HG02798 (cell line): ENCODE measurements around the gene GALNT16.

ENCODE experiments used
- ATAC-seq: cut with Tn5 transposase; IDR thresholded peaks from one replicate; pipeline ENCODE4 v1.9.1; 2021; ENCODE audit warnings: mild to moderate bottlenecking; ENCODE audit not compliant: unreplicated experiment, poor library complexity

GALNT16 gene

DNA sequence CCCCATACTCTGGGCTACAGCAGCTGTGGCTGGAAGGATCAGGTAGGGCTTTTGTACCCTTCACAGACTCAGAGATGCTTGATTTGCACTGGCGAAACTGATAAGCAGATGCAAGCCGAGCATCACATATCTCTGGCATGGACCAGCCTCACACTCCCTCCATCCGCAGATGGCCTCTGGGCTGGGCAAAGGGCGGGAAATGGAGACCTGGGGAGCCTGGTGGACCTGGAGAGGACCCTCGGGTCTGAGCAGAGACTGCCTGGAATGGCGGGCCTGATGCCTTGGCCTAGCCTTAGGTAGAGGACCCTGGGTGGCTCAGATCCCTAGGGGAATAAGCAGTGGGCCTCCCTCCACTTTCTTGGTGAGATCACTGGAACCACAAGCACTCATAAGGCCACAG, 53.2 kb downstream of the GALNT16 start:
- ATAC-seq, result no peak

DNA sequence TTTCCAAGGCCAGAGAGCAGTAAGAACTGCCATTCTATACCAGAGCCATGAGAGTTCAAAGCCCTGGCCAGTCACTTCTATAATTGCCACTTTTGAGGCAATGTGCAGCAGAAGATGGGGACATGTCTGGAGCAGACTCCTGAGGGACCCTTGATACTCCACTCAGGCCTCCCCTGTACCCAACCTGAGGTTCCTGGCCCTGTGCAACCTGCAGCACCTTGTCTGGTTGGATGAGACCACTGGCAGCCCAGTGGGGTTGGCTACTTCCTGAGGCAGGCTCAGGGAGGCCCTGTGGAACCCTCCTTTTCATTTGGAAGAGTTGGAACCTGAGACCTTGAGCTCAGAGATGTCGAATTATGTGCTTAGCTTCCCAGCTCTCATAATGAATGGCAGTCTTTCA, 54.4 kb downstream of the GALNT16 start:
- no peak for ATAC-seq

DNA sequence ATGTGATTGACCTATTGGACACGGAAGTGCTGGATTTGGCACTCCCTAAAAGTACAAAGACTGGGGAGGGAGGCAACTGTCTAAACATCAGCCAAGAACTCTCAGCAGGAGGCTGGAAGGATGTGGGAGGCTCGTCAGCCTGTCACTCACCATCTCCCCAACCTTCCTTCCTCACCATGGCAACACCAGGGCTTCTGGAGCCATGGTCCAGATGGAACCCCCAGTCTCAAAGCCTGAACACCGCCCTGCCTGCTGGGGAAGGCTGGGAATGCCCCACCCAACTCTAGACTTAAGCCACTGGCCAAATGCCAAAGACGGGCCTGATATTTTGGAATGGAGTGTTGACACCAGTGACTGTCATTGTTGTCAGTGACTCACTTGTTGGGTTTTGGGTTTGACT, 55.3 kb downstream of the GALNT16 start:
- ATAC-seq, result no peak

DNA sequence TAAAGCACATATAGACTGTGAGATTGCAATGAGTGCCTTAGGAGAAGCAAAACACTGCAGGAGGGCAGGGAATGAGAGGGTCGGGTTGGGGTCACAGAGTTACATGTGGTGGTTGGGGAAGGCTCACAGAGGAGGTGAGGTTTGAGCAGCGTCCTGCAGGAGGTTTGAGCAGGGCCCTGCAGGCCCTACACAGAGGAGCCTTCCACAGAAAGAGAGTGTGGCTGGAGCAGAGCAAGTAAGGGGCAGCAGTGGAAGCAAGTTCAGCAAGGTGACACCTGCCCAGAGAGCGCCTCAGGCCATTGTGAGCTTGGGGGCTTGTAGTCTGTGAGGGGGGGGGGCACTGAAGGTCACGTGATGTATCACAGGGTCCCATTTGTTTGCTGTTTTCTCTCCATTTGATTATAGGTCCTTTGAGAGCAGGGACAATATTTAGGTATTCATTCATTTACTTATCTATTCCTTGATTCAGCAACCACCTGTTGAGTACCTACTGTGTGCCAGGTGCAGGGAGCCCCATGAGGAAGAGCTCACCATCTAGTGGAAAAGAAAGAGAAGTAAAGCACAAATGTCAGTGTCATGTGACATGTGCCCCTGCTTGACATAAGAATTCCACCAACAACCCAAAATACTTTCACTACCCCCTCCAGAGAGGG, 56.6 kb downstream of the GALNT16 start:
- ATAC-seq, result no peak

DNA sequence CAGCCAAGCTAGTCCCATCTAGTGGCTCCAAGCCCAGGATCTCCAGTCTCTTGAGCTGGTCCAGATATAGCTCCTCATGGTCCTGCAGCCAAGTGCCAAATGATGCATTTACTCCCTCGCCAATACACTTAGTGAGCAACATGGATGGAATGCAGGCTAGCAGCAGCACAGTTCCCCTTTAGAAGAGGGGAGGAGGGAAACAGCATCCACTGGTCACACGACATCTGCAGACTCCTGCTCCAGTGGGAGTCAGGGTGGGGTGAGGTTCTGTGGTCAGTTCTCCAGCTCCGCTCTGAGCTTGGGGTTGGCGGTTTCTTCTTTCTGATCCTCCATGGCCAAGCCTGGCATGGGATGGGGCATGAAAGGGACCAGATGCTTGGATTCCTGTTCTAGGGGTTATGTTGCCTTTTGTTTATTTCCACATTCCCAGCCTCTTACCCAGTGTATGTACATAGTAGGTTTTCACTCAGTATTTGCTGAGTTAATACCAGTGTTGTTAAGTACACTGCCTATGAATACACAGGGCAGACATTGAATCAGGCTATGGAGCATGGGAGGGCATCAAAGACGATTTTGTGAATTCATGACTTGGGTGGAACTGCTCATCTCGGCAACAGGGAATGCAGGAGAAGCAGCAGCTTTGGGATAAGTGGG, 57.3 kb downstream of the GALNT16 start:
- ATAC-seq, result no peak

DNA sequence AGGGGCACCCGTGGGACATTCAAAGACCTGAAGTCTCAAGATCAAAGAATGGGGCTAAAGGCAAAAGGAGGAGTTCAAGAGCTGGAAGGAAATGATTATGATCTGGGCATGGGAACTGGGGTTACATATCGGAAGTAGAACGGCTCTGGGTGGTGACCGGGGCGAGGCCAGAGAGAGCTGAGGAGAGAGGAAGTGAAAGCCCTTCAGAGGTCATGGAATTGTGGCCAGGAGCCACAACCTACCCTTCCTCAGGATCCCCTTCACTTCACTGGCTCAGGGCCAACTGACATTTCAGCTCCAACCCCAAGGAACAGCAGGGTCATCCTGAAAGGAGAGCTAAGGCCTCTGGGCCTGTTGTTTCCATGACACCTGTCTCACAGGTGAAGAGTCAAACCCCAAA, 57.8 kb downstream of the GALNT16 start:
- ATAC-seq, result no peak

DNA sequence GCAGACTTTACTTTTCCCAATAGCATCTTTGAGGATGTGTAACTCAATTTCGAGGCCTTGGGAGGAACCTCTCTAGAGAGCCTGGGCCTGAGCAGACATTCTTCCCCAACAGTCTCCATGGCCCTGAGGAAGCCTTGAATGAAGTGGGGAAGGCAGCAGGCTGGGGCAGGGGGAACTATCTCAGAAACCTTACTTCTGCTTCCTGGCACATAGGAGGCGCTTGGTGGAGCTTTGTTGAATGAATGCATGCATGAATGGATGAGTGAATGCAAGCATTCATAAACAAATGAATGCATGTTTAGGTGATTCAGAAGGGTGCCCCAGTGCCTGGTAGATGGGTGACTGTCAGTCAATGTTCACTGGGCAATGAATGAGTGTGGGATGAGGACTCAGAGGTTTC, 58.3 kb downstream of the GALNT16 start:
- ATAC-seq, result no peak

DNA sequence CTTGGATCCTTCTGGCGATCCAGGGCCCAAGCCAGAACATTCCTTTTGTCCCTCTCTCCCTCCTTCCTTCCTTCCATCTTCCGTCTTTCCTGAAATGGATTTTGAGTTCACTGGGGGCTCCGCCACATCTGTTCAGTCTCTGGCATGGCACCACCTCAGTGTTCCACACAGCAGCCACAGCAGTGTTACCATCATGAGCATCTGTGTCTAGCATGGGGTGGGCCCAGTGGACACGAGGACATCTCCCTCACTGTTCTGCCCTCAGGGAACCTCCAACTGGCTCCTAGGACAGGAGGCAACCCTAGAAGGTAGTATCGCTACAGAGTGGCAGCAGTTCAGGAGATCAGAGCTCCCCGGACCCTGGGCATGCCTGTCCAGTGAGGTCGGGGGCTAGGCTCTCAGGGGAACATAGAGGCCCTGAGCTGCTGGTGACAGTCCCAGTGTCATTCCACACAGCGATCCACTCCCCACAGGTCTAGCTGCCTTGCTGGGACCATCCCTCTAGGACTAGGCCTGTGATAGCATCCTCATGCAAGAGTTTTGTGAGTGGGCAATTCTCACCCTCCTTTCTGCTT, 59.0 kb downstream of the GALNT16 start:
- ATAC-seq, result no peak

DNA sequence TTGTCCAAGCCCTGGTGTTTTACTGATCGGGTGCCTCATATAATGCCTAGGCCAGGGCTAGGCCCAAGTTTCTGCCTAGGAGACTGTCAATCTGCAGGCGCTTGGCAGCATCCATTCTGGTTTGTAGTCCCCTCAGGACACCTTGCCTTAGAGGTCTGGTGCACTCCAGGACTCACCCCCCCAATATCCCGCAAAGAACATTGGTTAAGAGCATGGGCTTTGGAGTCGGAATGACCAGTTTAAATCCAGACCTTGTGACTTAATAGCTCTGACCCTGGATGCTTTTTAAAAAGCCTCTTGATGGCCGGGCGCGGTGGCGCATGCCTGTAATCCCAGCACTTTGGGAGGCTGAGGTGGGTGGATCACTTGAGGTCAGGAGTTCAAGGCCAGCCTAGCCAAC, 60.0 kb downstream of the GALNT16 start:
- no peak for ATAC-seq

DNA sequence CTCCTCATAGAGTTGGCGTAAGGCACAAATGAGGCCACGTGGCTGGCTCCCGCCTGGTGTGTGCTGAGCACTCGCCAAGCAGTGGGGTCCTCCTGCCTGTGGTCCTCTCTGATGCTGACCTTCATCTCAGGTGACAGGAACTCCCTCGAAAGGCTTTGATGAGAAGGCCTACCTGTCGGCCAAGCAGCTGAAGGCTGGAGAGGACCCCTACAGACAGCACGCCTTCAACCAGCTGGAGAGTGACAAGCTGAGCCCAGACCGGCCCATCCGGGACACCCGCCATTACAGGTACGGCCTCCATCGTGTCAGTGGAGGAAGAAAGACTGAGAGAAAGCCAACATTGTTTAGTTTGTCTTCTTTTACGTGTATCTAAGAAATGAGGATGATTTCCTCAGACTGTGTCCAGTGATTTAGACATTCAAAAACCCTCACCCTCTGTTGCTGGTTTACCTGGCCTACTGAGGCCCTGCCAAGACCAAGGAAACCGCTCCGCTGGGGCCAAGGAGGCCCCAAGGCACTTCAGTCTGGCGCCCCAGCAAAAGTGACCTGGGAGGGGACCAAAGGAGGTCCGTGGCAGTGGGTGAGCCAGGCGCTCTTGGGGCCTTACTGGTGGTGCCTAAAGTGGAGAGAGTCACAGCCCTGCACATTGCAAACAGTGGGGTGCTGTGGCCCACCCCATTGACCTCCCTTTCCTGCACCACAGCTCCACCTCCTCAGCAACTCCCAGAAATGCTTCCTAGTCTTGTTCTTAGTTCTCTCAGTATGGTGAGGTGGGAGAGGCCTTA, 60.8 kb downstream of the GALNT16 start:
- no peak for ATAC-seq

DNA sequence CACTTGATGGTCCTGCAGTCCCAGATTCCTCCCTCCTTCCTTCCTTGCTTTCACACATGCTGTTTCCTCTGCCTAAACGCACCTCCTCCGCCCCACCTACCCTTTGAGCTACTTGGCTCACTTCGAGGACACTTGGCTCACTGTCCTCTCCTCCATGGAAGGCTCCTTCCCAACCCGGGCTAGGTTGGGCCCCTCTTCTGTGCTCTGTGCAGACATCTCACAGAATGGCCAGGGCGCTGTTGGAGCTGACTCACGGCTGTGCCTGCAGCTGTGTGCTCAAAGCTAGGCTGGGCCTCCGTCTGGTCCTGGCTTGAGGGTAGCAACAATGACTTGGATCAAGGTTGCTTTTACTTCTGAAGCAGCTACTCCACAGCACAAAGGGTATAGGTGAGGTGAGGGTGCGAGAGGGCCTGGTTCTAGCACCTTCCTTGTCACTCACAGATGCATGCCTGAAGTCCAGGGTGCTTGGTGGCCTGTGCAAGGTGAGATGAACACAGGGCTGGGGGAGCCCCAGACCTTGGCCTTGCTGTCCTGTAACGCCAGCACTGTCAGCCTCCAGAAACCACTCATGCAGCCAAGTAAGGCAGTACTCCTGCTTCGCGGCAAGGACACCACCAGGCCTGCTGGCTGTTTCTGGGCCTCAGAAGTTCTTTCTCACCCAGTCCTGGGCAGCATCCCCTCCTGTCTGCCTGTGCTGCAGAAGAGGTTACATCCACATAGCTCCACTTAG, 61.8 kb downstream of the GALNT16 start:
- no peak for ATAC-seq

DNA sequence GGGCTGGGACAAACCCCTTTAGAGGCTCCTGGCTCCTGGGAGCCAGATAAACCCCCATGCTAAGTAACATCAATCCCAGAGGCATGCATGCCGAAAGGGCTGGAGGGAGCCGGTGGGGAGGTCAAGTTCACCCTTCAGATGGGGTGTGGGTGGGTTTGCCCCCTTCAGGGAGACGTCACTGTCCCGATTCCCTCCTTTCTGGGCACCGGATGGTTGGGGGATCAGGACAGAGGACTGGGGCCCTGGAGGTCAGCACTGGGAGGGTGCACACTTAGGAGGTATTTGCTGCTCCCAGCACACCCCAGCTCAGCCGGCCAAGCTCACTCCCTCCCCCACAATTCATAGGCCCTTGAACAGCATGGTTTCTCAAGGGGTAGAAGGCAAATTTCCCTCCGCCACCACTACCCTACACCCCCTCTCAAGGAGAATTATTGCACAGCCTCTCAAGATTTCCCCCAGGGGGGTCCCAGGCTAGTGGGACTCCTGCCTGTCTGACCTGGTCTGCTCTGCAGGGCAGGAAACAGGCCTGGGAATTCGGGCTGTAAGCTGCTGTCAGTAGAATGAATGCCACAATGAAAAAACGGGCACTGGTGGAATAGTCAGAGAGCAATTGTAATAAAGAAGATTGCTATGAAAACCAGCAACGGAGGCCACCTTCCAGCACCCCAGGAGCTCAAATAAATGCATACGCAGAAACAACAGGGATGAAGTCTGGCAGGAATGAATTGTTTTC, 63.5 kb downstream of the GALNT16 start:
- ATAC-seq, result no peak

DNA sequence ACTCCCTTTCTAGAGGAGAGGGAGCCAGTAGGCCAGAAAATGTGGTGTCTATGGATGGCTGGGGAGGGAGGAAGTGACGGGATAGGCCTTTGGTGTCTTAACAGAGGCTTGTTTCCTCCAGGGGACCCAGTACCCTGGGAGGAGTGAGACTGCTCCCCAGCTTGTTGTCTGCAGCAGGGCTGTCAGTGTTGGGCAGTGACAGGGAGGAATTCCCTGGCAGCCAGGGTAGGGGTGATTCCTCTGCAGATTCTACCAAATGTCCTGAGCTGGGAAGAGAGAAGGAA, 64.0 kb downstream of the GALNT16 start:
- ATAC-seq, result no peak

DNA sequence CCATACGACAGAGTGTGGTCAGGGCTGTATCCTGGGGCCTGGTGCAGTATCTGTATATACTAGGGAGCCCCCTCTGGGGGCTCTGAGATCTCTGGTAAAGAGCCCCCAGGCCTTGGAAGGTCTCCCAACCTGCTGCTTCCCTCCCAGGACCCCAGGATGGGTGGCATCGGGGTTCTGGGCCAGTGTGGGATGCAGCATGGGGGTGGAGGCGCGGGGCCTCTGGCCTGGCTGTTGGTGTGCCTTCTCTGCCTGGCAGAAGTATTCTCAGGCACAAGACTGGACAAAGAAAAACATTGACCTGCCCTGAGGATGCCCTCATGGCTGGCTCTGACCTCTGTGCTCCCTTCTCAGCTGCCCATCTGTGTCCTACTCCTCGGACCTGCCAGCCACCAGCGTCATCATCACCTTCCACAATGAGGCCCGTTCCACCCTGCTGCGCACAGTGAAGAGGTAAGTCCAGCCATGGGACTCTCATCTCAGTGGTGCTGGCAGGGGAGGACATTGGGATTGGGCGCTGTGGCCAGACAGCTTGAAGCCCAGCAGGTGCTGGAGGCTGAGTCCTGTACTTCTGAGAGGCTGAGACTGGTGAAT, 64.5 kb downstream of the GALNT16 start:
- ATAC-seq, result no peak

DNA sequence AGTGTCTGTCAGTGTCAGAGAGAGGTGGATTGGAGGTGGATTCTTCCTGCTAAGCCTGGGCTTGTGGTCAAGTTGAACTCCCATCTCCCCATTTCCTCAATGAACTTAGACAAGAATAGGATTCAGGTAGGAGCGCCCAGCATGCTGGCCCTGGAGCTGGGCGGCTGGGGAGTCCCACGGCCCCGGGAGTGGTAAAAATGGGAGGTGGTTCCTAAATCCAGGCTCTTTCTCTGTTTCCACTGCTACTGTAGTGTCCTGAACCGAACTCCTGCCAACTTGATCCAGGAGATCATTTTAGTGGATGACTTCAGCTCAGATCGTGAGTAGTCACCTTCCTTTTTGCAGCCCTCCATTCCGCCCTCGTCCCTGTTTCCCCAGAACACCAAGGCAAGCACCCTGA, 65.1 kb downstream of the GALNT16 start:
- no peak for ATAC-seq

DNA sequence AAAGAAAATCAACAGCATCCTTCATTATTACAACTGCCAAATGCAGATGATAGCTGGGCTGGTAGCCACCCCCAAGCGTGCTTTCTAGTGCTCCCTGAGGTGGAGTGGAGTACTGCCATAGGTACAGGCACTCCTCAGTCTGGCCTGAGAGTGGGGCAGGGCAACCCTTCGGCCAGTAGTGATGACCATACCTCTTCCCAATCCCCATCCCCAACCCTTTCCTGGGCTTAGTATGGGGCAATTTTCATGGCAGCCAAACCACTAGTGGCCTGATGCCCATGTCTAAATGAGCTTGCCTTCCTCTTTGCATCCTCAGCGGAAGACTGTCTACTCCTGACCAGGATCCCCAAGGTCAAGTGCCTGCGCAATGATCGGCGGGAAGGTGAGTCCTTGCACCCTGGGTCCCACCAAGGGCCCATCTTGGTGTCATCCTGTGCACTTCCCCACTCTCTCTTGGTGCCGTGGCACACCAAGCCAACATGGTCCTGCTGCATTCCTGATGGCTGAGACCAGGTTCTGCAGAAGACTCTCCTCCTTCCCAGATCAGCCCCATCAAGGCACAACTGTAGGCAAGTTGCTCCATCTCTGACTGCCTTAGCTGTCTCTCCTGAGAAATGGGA, 65.8 kb downstream of the GALNT16 start:
- ATAC-seq, result no peak

DNA sequence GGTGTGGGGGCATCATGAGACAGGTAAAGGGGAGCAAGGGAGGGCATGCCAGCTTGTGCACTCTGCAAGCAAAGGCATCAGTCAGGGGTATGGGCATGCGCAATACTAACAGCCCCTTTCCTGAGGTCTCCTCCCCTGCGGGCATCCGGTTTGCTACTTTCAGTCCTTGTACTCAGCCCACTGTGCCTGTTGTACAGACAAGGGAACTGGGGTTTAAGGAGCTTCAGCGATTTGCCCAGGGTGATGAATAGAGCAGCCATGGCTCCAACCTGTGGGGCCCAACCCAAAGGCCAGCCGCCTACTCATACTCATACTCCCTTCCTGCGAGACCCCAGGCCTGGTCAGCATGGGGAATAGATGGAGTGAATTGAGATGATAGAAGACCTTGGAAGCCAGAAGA, 66.7 kb downstream of the GALNT16 start:
- no peak for ATAC-seq

DNA sequence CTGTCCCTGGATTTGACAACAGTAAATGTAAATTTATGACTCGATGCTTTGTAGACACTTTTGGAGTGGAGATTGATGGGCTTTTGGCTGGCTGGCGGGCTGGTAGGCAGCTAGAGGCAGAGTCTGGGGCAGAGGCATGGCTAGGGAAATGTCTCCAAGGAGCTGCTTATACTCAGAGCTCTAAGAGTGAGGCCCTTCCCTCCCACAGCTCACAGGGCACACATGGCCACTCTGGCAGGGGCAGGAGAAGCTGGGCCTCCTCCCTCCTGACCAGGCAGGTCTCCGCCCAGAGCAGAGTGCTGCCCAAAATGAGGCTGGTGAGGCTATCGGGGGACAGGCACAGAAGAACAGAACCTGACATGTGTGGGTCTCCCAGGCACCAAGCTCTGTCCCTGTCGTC, 67.5 kb downstream of the GALNT16 start:
- no peak for ATAC-seq

DNA sequence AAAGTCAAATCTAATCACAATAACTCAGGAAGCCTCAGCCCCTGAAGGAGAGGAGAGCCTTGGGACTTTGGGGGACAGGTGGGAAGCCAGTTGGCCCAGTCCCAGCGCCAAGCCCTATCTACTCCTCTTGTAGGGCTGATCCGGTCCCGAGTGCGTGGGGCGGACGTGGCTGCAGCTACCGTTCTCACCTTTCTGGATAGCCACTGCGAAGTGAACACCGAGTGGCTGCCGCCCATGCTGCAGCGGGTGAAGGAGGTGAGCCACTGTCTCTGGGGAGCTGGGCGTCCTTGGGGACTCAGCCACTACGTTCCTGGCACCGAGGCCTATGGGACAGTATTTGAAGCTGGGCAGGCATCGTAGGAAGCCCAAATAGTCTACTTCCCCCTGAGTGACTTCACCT, 68.4 kb downstream of the GALNT16 start:
- ATAC-seq, result no peak
